ENCODE data around the gene ABCA9. TPM values are rescaled to one million over a fixed set of nuclear protein-coding genes. Genes with fewer than 3 reads are reported as not detected.

The ABCA9 gene
- total RNA-seq = 10 to 100 TPM in 1 of 8 experiments, 1 to 10 TPM in 3, under 1 TPM in 4; 0.09 to 29.2 (median 0.82) TPM

- ATAC-seq (replicated peaks in 6 of 8) = peak in 2 of 8 experiments; percentile 53 to 65
- in situ Hi-C loops (cut with MboI; ENCODE audit: low pct_unique_long_range_greater_than_20kb in 2 of 9, low sequenced_read_pairs in 9 of 9, unreplicated experiment in 9 of 9) = no loop called here
- WGBS, 10 experiments = 0 to 40% (median 14%) methylated on average over 1 to 2 of the region's 2 CpGs; no CpG with 5 or more reads in 1 of the 10 experiments
These were observed at the start of gene ABCA9 for GRCh38 chr17:69060822-69061221. ABCA9 (minus strand) TSS chr17:69060927; CDS start chr17:69051126, 9,801 bp downstream.

GRCh38 chr17:69105907-69106730 is 45.4 kb upstream of the ABCA9 start:
- ATAC-seq (replicated peaks in 6 of 8) = no peak
- in situ Hi-C loops (cut with MboI; ENCODE audit: low pct_unique_long_range_greater_than_20kb in 2 of 9, low sequenced_read_pairs in 9 of 9, unreplicated experiment in 9 of 9) = no loop called here
- H3K4me3 ChIP-seq = no peak overlapping the region
- 57 to 87% (median 81%) methylated on average over 2 to 10 of the region's 10 CpGs for WGBS, 10 experiments
- no peaks in the 10 kb centered on the region for H3K4me1 ChIP-seq (replicated peaks in 1 of 2)
- no peak overlapping the region for H3K27ac ChIP-seq

More at GRCh38 chr17:69060822-69061221, at the start of gene ABCA9:
- no peaks in the 10 kb centered on the region for H3K4me1 ChIP-seq (replicated peaks in 1 of 2)
- H3K27ac ChIP-seq = no peak within 1 kb of the TSS
- no peak within 1 kb of the TSS for H3K4me3 ChIP-seq

GRCh38 chr17:69103557-69104233 is 43.0 kb upstream of the ABCA9 start:
- H3K4me3 ChIP-seq = no peak overlapping the region
- no peak for ATAC-seq (replicated peaks in 6 of 8)
- no peaks in the 10 kb centered on the region for H3K4me1 ChIP-seq (replicated peaks in 1 of 2)
- in situ Hi-C loops (cut with MboI; ENCODE audit: low pct_unique_long_range_greater_than_20kb in 2 of 9, low sequenced_read_pairs in 9 of 9, unreplicated experiment in 9 of 9) = no loop called here
- WGBS, 10 experiments = 50 to 100% (median 86%) methylated on average over 1 to 9 of the region's 9 CpGs
- H3K27ac ChIP-seq = no peak overlapping the region

GRCh38 chr17:69098625-69099024 is 37.9 kb upstream of the ABCA9 start:
- no peak overlapping the region for H3K27ac ChIP-seq
- H3K4me1 ChIP-seq (replicated peaks in 1 of 2) = no peaks in the 10 kb centered on the region
- in situ Hi-C loops (cut with MboI; ENCODE audit: low pct_unique_long_range_greater_than_20kb in 2 of 9, low sequenced_read_pairs in 9 of 9, unreplicated experiment in 9 of 9) = no loop called here
- 74 to 100% (median 91%) methylated on average over 1 to 4 of the region's 4 CpGs; no CpG with 5 or more reads in 3 of the 10 experiments for WGBS, 10 experiments
- H3K4me3 ChIP-seq = no peak overlapping the region
- no peak for ATAC-seq (replicated peaks in 6 of 8)

GRCh38 chr17:69096541-69096940 is 35.8 kb upstream of the ABCA9 start:
- in situ Hi-C loops (cut with MboI; ENCODE audit: low pct_unique_long_range_greater_than_20kb in 2 of 9, low sequenced_read_pairs in 9 of 9, unreplicated experiment in 9 of 9) = no loop called here
- Histone ChIP-seq H3K4me1 (replicated peaks in 1 of 2) (no peaks in the 10 kb centered on the region), H3K4me3 (no peak overlapping the region), H3K27ac (no peak overlapping the region)
- WGBS, 10 experiments = 23 to 100% (median 90%) methylated on average over 1 of the region's 1 CpG; no CpG with 5 or more reads in 1 of the 10 experiments
- no peak for ATAC-seq (replicated peaks in 6 of 8)

GRCh38 chr17:69093995-69094394 is 33.3 kb upstream of the ABCA9 start:
- Histone ChIP-seq H3K4me3 (no peak overlapping the region), H3K4me1 (replicated peaks in 1 of 2) (no peaks in the 10 kb centered on the region), H3K27ac (no peak overlapping the region)
- 57 to 100% (median 88%) methylated on average over 1 to 2 of the region's 2 CpGs for WGBS, 10 experiments
- ATAC-seq (replicated peaks in 6 of 8) = no peak
- in situ Hi-C loops (cut with MboI; ENCODE audit: low pct_unique_long_range_greater_than_20kb in 2 of 9, low sequenced_read_pairs in 9 of 9, unreplicated experiment in 9 of 9) = no loop called here

GRCh38 chr17:69093279-69093789 is 32.6 kb upstream of the ABCA9 start:
- no peaks in the 10 kb centered on the region for H3K4me1 ChIP-seq (replicated peaks in 1 of 2)
- in situ Hi-C loops (cut with MboI; ENCODE audit: low pct_unique_long_range_greater_than_20kb in 2 of 9, low sequenced_read_pairs in 9 of 9, unreplicated experiment in 9 of 9) = no loop called here
- no peak overlapping the region for H3K4me3 ChIP-seq
- no peak overlapping the region for H3K27ac ChIP-seq
- no peak for ATAC-seq (replicated peaks in 6 of 8)
- 69 to 100% (median 92%) methylated on average over 2 to 8 of the region's 8 CpGs for WGBS, 10 experiments

- Histone ChIP-seq H3K4me1 (replicated peaks in 1 of 2) (no peaks in the 10 kb centered on the region), H3K27ac (no peak overlapping the region), H3K4me3 (no peak overlapping the region)
- in situ Hi-C loops (cut with MboI; ENCODE audit: low pct_unique_long_range_greater_than_20kb in 2 of 9, low sequenced_read_pairs in 9 of 9, unreplicated experiment in 9 of 9) = no loop called here
- WGBS, 10 experiments = 20 to 100% (median 77%) methylated on average over 1 to 4 of the region's 4 CpGs
- ATAC-seq (replicated peaks in 6 of 8) = no peak
These were observed 29.6 kb upstream of the ABCA9 start for GRCh38 chr17:69090365-69090764.

GRCh38 chr17:69088643-69089200 is 28.0 kb upstream of the ABCA9 start:
- in situ Hi-C loops (cut with MboI; ENCODE audit: low pct_unique_long_range_greater_than_20kb in 2 of 9, low sequenced_read_pairs in 9 of 9, unreplicated experiment in 9 of 9) = no loop called here
- ATAC-seq (replicated peaks in 6 of 8) = no peak
- Histone ChIP-seq H3K27ac (no peak overlapping the region), H3K4me1 (replicated peaks in 1 of 2) (no peaks in the 10 kb centered on the region), H3K4me3 (no peak overlapping the region)
- 17 to 100% (median 89%) methylated on average over 1 to 4 of the region's 4 CpGs; no CpG with 5 or more reads in 2 of the 10 experiments for WGBS, 10 experiments

- Histone ChIP-seq H3K27ac (no peak overlapping the region), H3K4me1 (replicated peaks in 1 of 2) (no peaks in the 10 kb centered on the region), H3K4me3 (no peak overlapping the region)
- in situ Hi-C loops (cut with MboI; ENCODE audit: low pct_unique_long_range_greater_than_20kb in 2 of 9, low sequenced_read_pairs in 9 of 9, unreplicated experiment in 9 of 9) = no loop called here
- no peak for ATAC-seq (replicated peaks in 6 of 8)
- WGBS, 10 experiments = 93 to 100% (median 100%) methylated on average over 1 of the region's 1 CpG; no CpG with 5 or more reads in 4 of the 10 experiments
These were observed 25.9 kb upstream of the ABCA9 start for GRCh38 chr17:69086641-69087040.

GRCh38 chr17:69084911-69085310 is 24.2 kb upstream of the ABCA9 start:
- H3K4me3 ChIP-seq = no peak overlapping the region
- no peak for ATAC-seq (replicated peaks in 6 of 8)
- in situ Hi-C loops (cut with MboI; ENCODE audit: low pct_unique_long_range_greater_than_20kb in 2 of 9, low sequenced_read_pairs in 9 of 9, unreplicated experiment in 9 of 9) = no loop called here

GRCh38 chr17:69082696-69083095 is 22.0 kb upstream of the ABCA9 start:
- H3K4me3 ChIP-seq = no peak overlapping the region
- in situ Hi-C loops (cut with MboI; ENCODE audit: low pct_unique_long_range_greater_than_20kb in 2 of 9, low sequenced_read_pairs in 9 of 9, unreplicated experiment in 9 of 9) = no loop called here
- H3K27ac ChIP-seq = no peak overlapping the region
- H3K4me1 ChIP-seq (replicated peaks in 1 of 2) = no peaks in the 10 kb centered on the region
- 50 to 100% (median 100%) methylated on average over 1 to 2 of the region's 2 CpGs; no CpG with 5 or more reads in 3 of the 10 experiments for WGBS, 10 experiments
- no peak for ATAC-seq (replicated peaks in 6 of 8)

More at GRCh38 chr17:69084911-69085310, 24.2 kb upstream of the ABCA9 start:
- Histone ChIP-seq H3K4me1 (replicated peaks in 1 of 2) (no peaks in the 10 kb centered on the region), H3K27ac (no peak overlapping the region)
- WGBS, 10 experiments = 44 to 79% (median 64%) methylated on average over 2 to 12 of the region's 13 CpGs

- no peaks in the 10 kb centered on the region for H3K4me1 ChIP-seq (replicated peaks in 1 of 2)
- no peak overlapping the region for H3K27ac ChIP-seq
- no peak for ATAC-seq (replicated peaks in 6 of 8)
- in situ Hi-C loops (cut with MboI; ENCODE audit: low pct_unique_long_range_greater_than_20kb in 2 of 9, low sequenced_read_pairs in 9 of 9, unreplicated experiment in 9 of 9) = no loop called here
- no peak overlapping the region for H3K4me3 ChIP-seq
These were observed 18.1 kb upstream of the ABCA9 start for GRCh38 chr17:69078864-69079263.

Measured in motor neuron (in vitro differentiated cells).